Tibial nerve (tissue), 4 donors: ENCODE data around the gene IRF2BP1.

Experiments
- CTCF ChIP-seq, 5 experiments: fragments of 200-600 bp in 3 of 5; fragments of 450-650 bp in 2 of 5; sonication (generic) in 3 of 5; IDR thresholded peaks; one replicate each; pipeline ENCODE4 v1.5.1; 2016 to 2019; ENCODE audit warnings: antibody characterized with exemption in 5 of 5, mild to moderate bottlenecking in 3 of 5, moderate library complexity in 2 of 5
- EP300 ChIP-seq, 2 donors: sonication (generic); formaldehyde crosslinking; IDR thresholded peaks; one replicate each; pipeline ENCODE4 v1.6.1; 2017; ENCODE audit warnings: antibody characterized with exemption in 2 of 2, mild to moderate bottlenecking in 1 of 2
- POLR2A ChIP-seq, 2 donors: fragments of 450-650 bp; IDR thresholded peaks; one replicate each; pipeline ENCODE4 v1.6.1; 2017; ENCODE audit warnings: antibody characterized with exemption in 2 of 2, mild to moderate bottlenecking in 2 of 2, moderate library complexity in 2 of 2

- TF ChIP-seq CTCF (IDR thresholded peaks at IDR 0.05) (no peak), POLR2A (IDR thresholded peaks at IDR 0.05) (no peak), EP300 (IDR thresholded peaks at IDR 0.05) (no peak)
Observed at GRCh38 chr19:45884682-45885555, 1.0 kb downstream of the IRF2BP1 start.
